Measurements from ENCODE around the gene VPS33B.
"Not testable (repeated sequence)": the region's sequence is repeated elsewhere in the genome, so short reads cannot be mapped to it uniquely, and the experiment has no call there.

Gene VPS33B

DNA sequence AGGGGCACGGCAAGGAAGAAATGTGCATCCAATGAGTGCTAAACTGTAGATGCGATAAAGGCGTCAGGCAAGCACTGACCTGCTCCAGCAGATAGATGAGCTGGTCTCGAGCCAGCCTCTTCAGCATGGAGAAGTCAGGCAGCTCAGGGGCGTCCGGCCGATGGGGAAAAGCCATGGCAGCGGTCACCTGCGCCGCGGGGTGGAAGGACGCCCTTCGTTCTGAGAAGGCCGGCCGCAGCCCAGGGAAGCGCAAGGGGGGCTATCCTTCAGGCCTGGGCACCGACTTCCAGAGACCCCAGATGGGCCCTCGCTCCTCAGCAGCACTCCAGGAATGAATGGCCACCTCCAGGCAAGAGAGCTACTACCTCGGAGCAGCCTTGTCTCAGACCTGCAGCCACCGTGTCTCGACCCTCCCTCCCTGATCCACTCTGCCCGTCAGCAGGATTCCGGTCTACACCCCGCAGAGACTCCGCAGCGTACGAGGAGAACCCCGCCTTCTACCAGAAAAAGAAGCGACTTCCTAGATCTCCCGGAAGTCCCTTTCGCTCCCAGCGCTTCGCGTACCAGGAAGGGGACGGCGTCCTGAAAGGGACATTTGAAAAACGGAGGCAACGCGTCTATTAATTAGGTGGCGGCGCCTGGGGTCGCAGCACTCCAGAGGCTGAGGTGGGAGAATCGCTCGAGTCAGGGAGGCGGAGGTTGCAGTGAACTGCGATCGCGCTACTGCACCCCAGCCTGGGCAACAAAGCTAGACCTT, at the start of gene VPS33B:
VPS33B (minus strand) TSS at position 520 of the 757 bp plus-strand sequence; CDS start at position 175, 345 bp downstream.
- DNase-seq, result peak; percentile 66

DNA sequence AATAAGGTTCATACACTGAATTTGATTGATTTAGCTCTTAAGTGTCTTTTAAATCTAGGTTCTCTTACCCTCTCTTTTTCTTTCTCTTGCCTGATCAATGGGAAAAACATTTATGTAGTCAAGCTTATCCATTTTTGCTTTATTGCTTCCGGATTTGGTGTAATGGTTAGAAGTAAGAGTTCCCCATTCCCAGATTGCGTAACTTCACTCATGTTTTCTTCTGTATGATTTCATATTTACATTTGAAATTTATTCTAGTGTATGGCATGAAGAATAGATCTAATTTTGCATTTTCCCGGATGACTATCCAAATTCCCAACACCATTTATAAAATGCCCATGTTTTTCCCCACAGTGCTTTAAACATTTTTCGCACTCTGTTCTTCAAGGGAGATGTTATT, 49.8 kb upstream of the VPS33B start:
- no peak for DNase-seq

DNA sequence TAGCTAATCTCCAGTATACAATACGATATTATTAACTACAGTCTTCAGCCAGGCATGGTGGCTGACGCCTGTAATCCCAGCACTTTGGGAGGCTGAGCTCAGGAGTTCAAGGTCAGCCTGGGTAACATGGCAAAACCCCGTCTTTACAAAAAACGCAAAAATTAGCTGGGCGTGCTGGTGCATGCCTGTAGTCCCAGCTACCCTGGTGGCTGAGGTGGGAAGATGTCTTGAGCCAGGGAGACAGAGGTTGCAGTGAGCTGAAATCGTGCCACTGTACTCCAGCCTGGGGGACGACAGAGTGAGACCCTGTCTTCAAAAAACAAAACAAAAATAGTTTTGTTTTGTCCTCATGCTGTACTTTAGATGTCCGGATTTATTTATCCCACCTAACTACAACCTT, 48.5 kb upstream of the VPS33B start:
- DNase-seq, result no peak

- DNase-seq, result no peak
Observed at GRCh38 chr15:91068966-91069365, 46.6 kb upstream of the VPS33B start.

DNA sequence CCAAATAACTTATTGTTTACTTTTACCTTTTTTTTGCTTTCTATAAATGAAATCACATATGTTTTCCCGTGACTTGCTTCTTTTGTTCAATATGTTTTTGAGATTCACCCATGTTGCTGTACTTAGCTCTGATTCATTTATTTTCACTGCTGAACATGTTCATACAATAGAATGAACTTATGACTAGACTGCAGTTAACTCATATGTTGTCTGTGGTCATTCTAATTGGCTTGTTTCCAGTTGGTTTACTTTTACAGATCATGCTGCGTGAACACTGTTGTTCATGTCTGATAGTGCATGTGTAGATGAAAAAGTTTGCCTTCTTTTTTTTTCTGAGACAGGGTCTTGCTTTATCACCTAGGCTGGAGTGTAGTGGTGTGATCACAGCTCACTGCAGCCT, 46.0 kb upstream of the VPS33B start:
- no peak for DNase-seq

- DNase-seq, result no peak
Observed at GRCh38 chr15:91067036-91067435, 44.6 kb upstream of the VPS33B start.

- no peak for DNase-seq
Observed at GRCh38 chr15:91065505-91065904, 43.1 kb upstream of the VPS33B start.

DNA sequence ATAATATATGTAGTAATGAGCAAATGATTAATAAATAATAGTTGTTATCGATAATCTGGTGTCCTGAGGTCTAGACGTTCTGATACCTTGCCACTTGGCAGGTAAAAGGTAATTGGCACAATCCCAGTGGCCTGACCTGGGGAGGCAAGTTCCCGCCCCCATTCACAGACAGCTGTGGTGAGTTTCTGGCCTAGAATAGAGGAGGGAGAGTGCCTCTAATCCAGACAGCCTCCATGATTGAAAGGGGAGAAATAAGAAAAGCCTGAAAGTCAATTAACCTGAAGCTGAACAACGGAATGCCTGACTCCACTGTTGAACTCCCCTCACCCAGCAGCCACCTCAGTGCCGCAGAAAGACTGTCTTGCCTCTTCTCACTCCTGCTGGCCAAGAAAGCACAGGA, 39.6 kb upstream of the VPS33B start:
- DNase-seq, result no peak

GRCh38 chr15:91061230-91061629, 38.8 kb upstream of the VPS33B start:
- no peak for DNase-seq

DNA sequence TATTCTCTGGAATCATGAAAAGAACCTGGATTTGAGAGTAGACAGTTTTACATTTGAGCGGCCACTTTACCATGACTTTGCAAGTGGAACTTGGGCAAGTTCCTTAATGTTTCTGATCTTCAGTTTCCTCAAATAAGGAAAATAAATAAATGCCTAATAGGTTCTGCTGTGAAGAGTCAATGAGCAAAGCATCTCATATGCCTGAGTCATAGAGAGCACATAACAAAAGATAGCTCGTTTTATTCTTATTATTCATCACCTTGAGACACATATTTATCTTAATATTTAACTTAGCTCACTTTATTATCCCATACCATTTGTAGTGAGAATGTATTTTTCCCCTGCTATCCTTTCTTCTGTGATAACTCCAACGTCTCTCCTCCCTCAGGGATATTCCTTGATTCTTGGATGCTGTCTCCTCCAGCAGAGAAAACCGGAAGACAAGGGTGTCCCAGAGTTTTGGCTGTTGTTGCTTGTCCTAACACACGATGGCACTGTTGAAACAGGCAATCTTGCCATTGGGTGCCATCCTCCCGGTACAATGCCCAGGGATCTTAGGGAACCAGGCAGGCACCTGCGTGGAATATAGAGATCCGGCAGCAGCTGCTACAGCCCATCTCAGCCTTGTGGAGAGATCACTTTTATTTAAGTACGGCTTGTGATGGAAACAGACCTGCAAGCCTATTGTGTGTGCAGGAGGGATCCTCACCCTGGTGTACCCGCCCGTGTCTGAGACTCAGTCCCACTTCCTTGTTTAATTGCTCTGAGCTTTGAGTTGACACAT, 33.3 kb upstream of the VPS33B start:
- peak; percentile 21 for DNase-seq

GRCh38 chr15:91054816-91055215, 32.4 kb upstream of the VPS33B start:
- DNase-seq, result no peak

- no peak for DNase-seq
Observed at GRCh38 chr15:91051248-91051647, 28.9 kb upstream of the VPS33B start.

- no peak for DNase-seq
Observed at GRCh38 chr15:91050128-91050455, 27.7 kb upstream of the VPS33B start.

DNA sequence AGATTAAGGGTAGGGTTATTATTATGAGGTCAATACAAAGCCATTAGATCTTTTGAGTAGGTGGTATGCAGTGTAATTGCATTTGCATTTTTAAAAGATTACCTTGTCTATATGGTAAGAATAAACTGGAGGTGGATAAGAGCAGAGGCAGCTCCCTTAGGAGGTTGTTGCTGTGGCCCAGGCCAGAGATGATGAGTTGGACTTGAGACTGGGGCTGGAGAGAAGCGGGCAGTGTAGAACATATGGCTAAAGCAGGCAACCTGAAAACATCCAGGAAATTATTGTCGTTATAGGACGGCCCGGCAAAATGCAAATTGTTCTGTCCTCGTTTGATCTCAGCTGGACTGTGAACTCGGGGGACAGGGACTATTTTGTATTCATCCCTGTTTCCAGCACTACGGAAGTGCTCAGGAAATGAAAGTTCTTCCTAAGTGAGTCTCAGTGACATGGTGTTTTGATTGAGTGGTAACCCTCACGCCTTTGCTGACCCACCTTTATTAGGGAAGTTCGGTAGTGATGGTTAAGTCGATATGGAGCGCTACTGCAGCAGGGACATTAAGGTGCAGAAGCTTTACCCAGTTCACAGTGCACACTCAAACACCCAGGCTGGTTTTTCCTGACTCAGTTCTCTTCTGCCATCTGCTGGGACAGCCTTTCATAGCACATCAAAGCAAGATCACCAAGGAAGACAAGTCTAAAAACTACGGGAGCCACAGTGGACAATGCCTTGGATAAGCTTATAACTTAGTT, 27.2 kb upstream of the VPS33B start:
- DNase-seq, result peak; percentile 13

- no peak for DNase-seq
Observed at GRCh38 chr15:91047545-91048199, 25.3 kb upstream of the VPS33B start.

DNA sequence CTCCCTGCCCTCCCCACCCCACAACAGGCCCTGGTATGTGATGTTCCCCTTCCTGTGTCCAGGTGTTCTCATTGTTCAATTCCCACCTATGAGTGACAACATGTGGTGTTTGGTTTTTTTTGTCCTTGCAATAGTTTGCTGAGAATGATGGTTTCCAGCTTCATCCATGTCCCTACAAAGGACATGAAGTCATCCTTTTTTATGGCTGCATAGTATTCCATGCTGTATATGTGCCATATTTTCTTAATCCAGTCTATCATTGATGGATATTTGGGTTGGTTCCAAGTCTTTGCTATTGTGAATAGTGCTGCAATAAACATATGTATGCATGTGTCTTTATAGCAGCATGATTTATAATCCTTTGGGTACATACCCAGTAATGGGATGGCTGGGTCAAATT, 23.7 kb upstream of the VPS33B start:
- DNase-seq, result not testable (repeated sequence)

GRCh38 chr15:91045065-91045464, 22.7 kb upstream of the VPS33B start:
- no peak for DNase-seq

DNA sequence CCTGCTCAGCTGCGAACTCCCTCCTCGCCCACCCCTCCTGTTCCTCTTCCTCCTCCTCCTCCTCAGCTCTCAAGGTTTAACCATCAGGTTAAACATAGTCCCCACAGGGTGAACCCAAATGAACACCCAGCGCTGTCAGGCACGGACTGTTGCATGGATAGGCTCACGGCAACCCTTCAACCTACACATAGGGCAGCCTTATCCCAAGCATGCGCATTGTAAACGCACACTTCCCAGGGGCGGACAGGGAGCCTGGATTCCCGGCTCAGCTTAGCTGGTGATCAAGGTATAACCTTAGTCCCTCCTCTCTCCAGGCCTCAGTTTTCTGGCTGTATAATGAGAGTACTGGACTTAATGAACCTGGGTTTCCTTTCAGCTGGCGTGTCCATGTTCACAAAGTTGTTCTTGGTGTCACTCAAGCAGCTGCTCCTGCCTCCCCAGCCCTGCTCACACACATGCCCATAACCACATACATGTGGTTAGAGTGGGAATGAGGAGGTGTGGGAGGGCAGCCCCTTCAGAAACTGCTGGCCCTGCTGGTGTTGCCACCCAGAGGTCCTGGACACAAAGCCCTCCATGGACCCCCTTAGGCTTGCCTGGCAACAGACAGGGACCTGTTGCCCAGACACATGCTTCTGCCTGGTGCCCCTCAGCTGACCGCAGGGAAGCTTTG, 20.9 kb upstream of the VPS33B start:
- DNase-seq, result no peak

DNA sequence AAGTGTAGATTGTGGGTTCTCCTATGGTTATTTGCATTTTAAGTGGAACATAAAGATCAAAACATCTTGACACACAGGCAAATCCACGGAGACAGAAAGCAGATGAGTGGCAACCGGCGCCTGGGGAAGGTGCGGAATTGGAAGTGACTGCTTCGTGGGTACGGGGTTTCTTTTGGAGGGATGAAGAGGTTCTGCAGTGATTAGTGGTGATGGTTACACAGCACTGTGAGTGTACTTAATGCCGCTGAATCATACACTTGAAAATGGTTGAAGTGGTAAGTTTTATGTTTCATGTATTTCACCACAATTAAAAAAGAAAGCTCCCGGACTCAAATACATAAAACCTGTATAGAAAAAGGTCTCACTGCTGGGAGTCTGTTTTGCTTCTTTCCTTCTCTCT, 18.5 kb upstream of the VPS33B start:
- DNase-seq, result no peak

DNA sequence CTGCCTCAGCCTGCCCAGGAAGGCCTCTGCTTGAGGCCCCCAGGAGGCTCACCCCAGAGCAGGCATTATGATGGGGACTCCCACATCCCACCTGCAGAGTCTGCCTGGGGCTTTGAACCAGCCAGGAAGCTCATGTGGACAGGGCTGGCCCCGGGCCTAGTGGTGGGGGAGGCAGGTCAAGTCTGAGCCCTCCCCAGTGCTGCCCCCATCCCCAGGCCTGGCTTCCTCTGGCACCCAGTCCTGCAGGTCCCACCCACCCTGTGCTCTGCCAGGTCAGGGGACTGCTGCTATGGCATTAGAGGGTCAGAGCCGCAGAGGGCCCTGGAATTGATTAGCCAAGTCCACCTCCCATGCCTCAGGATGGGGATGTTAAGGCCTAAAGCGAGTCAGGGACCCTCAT, 17.6 kb upstream of the VPS33B start:
- DNase-seq, result no peak

- no peak for DNase-seq
Observed at GRCh38 chr15:91032919-91033803, 10.8 kb upstream of the VPS33B start.

GRCh38 chr15:91031796-91032195, 9.4 kb upstream of the VPS33B start:
- DNase-seq, result no peak

All from NCI-H446 treated with DMSO at 0.1 percent for 48 hours (cell line).